Stimulated activated naive B cell treated with anti-CD40 and anti-IgM and Interleukin-4, amounts not matched to agents 10 μg/mL and 1 μg/mL and 100 μg/mL, for 72 hours (primary cell): ENCODE measurements around the gene SLC39A9.

Source experiments
- ATAC-seq, 2 donors: fragments of 150-1000 bp; cut with Tn5 transposase; replicated peaks; 2 replicates each; pipeline ENCODE4 v1.10.0; 2021; ENCODE audit warnings: moderate library complexity in 1 of 2
- DNase-seq: peaks from one replicate; pipeline ENCODE4 v3.0.0; 2021
- H3K27ac Mint-ChIP-seq: one replicate; pipeline ENCODE4 v1.8.0; 2022; ENCODE audit warnings: mild to moderate bottlenecking, mixed read lengths
- H3K27me3 Mint-ChIP-seq, 2 donors: one replicate each; pipeline ENCODE4 v1.8.0; 2022; ENCODE audit warnings: mixed read lengths in 2 of 2
- H3K36me3 Mint-ChIP-seq, 2 donors: one replicate each; pipeline ENCODE4 v1.8.0; 2022; ENCODE audit warnings: mixed read lengths in 2 of 2, mild to moderate bottlenecking in 1 of 2
- H3K4me1 Mint-ChIP-seq, 2 donors: one replicate each; pipeline ENCODE4 v1.8.0; 2022; ENCODE audit warnings: mixed read lengths in 2 of 2, mild to moderate bottlenecking in 1 of 2
- H3K4me3 Mint-ChIP-seq, 2 donors: one replicate each; pipeline ENCODE4 v1.8.0; 2022; ENCODE audit warnings: mild to moderate bottlenecking in 2 of 2, mixed read lengths in 2 of 2, moderate library complexity in 1 of 2
- H3K9me3 Mint-ChIP-seq, 2 donors: one replicate each; pipeline ENCODE4 v1.8.0; 2022; ENCODE audit warnings: mixed read lengths in 2 of 2, mild to moderate bottlenecking in 1 of 2

Gene SLC39A9

DNA sequence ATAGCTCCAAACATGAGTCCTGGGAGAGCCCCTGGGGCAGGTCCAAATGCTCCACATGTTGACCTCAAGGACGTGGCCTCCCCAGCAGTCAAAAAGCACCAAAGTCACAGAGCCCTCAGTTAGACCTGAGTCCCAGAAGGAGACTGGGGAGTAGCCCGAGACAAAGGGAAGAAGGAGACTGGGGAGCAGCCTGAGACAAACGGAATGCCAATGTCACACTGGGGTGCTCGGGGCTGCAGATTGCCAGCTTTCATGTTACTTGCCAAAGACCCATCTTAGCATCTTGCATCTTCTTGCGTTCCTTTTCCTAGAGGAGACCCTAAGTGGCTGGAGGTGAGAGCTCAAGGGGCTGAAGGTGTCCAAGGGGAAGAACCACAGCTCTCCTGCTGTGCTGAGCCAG lies 100.9 kb downstream of the SLC39A9 start:
- DNase-seq = no peak
- Mint-ChIP-seq H3K36me3 (no peaks in the 10 kb centered on the region), H3K4me1 (no peaks in the 10 kb centered on the region), H3K4me3 (no peak overlapping the region), H3K27me3 (peaks cover 37 to 47% of the 10 kb centered on the region in 2 donors), H3K27ac (no peak overlapping the region), H3K9me3 (no peaks in the 10 kb centered on the region)
- ATAC-seq = no peak

DNA sequence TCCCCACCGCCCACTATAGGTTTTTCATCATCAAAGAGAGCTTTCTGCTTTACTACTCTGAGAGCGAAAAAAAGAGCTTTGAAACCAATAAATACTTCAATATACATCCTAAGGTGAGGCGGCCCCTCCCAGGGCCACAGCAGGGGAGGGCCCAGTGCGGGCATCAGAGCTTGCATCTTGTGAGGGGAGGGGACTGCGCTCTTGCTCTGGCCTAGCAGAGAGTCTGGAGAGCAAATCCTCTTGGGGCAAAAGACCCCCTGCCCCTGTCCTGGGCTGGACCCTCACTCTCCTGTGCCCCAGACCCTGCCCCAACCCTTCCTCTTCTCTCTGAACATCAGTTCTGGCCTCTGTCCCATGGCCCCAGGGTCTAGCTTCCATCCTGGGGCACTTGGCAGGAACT lies 101.6 kb downstream of the SLC39A9 start:
- H3K27me3 Mint-ChIP-seq = peaks cover 30 to 40% of the 10 kb centered on the region in 2 donors
- ATAC-seq (no peak), DNase-seq (no peak)
- H3K4me3 Mint-ChIP-seq = no peak overlapping the region
- H3K9me3 Mint-ChIP-seq = no peaks in the 10 kb centered on the region
- no peaks in the 10 kb centered on the region for H3K36me3 Mint-ChIP-seq
- H3K27ac Mint-ChIP-seq = no peak overlapping the region
- no peaks in the 10 kb centered on the region for H3K4me1 Mint-ChIP-seq

- H3K36me3 Mint-ChIP-seq = no peaks in the 10 kb centered on the region
- no peak for ATAC-seq
These were observed 102.2 kb downstream of the SLC39A9 start for GRCh38 chr14:69500736-69501135.

GRCh38 chr14:69501423-69501838 lies 102.9 kb downstream of the SLC39A9 start:
- no peaks in the 10 kb centered on the region for H3K4me1 Mint-ChIP-seq
- no peak for ATAC-seq

More at GRCh38 chr14:69500736-69501135, 102.2 kb downstream of the SLC39A9 start:
- Mint-ChIP-seq H3K4me1 (no peaks in the 10 kb centered on the region), H3K27me3 (peaks cover 25 to 34% of the 10 kb centered on the region in 2 donors), H3K27ac (no peak overlapping the region), H3K4me3 (no peak overlapping the region), H3K9me3 (no peaks in the 10 kb centered on the region)
- no peak for DNase-seq

GRCh38 chr14:69504775-69505174 lies 106.3 kb downstream of the SLC39A9 start:
- no peak overlapping the region for H3K27ac Mint-ChIP-seq
- no peaks in the 10 kb centered on the region for H3K9me3 Mint-ChIP-seq
- H3K4me3 Mint-ChIP-seq = no peak overlapping the region
- DNase-seq (no peak), ATAC-seq (no peak)
- no peaks in the 10 kb centered on the region for H3K4me1 Mint-ChIP-seq
- no peaks in the 10 kb centered on the region for H3K36me3 Mint-ChIP-seq
- peaks cover 25 to 29% of the 10 kb centered on the region in 2 donors for H3K27me3 Mint-ChIP-seq

More at GRCh38 chr14:69501423-69501838, 102.9 kb downstream of the SLC39A9 start:
- Mint-ChIP-seq H3K27ac (no peak overlapping the region), H3K36me3 (no peaks in the 10 kb centered on the region), H3K9me3 (no peaks in the 10 kb centered on the region), H3K27me3 (peaks cover 23 to 30% of the 10 kb centered on the region in 2 donors), H3K4me3 (no peak overlapping the region)
- DNase-seq = no peak

DNA sequence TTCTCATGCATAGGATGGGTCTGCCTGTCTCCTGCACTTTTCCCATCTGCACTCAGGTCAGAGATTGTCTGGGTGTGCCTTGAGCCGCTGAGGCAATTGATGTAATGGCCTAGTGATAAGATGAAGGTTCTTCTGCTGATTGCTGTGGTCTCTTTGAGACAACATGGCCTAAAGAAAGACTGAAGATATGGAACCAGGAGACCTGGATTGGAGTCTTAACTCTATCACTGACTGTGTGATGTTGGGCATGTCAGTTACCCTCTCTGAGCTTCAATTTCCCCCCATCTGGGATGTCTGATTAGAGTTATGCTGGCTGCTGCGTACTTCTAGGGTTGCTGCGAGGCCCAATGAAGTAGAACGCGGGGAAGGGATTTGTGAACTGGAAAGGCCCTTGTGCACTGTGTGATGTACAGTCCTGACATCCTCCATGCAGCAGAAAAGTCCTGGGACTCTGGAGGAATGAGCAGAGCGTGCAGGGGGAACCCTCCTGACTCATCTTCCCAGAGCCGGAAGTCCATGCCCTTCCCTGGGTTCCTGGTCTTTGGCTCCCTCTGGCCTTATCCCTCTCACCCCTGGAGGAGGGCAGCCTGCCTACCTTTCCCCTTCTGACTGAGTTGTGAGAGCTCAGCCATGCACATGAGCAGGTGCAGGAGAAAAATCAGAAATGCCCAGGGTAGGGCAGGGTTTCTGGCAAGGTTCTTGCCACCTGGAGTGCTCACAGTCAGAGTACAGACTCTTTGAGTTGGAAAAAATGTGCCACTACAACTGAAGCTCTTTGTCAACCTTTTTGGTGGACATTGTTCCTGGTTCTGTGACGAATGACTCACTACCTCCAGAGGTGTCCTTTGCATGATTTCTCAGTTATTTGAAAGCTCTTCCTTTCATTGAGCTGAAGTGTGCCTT lies 107.1 kb downstream of the SLC39A9 start:
- DNase-seq (no peak), ATAC-seq (no peak)
- no peaks in the 10 kb centered on the region for H3K9me3 Mint-ChIP-seq
- H3K4me1 Mint-ChIP-seq = no peaks in the 10 kb centered on the region
- H3K36me3 Mint-ChIP-seq = no peaks in the 10 kb centered on the region
- H3K4me3 Mint-ChIP-seq = no peak overlapping the region
- no peak overlapping the region for H3K27ac Mint-ChIP-seq
- H3K27me3 Mint-ChIP-seq = peaks cover 21 to 26% of the 10 kb centered on the region in 2 donors

DNA sequence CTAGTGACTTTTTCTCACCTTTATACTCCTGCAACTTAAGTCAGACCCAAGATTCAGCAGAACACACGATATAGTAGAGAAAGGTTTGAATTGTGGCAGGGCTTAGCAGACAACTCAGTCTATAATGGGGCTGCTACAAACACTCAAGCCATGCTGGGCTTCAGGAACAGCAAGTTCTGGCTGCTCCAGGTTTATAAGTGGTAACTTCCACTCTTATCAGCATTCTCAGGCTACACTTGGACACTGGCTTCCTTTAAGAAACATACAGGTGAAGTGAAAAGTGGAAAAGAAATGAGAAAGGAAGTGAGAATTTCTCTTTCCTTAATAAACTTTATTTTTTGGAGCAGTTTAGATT lies 107.7 kb downstream of the SLC39A9 start:
- DNase-seq (no peak), ATAC-seq (no peak)
- Mint-ChIP-seq H3K9me3 (no peaks in the 10 kb centered on the region), H3K27ac (no peak overlapping the region), H3K4me1 (no peaks in the 10 kb centered on the region), H3K36me3 (no peaks in the 10 kb centered on the region), H3K4me3 (no peak overlapping the region), H3K27me3 (peaks cover 16 to 29% of the 10 kb centered on the region in 2 donors)
